Ascending aorta (tissue), 2 donors: ENCODE measurements around the gene BOLA3. TPM values are rescaled to one million over a fixed set of nuclear protein-coding genes. Genes with fewer than 3 reads are reported as not detected.
"Not testable (repeated sequence)": the region's sequence is repeated elsewhere in the genome, so short reads cannot be mapped to it uniquely, and the experiment has no call there.

Experiments
- DNase-seq, 2 donors: peaks; one replicate each; pipeline ENCODE4 v3.0.0-alpha.2; 2019; ENCODE audit warnings: low spot score in 2 of 2
- H3K27ac ChIP-seq, 2 donors: fragments of 200-600 bp; sonication (generic); one replicate each; pipeline ENCODE4 v1.5.1; 2016 to 2017; ENCODE audit warnings: mild to moderate bottlenecking in 1 of 2
- H3K27me3 ChIP-seq: fragments of 200-600 bp; sonication (generic); one replicate; pipeline ENCODE4 v1.5.1; 2017
- H3K36me3 ChIP-seq, 2 donors: fragments of 200-600 bp; sonication (generic); one replicate each; pipeline ENCODE4 v1.5.1; 2016
- H3K4me1 ChIP-seq, 2 donors: fragments of 200-600 bp; sonication (generic); one replicate each; pipeline ENCODE4 v1.5.1; 2016 to 2017; ENCODE audit warnings: mild to moderate bottlenecking in 1 of 2
- H3K4me3 ChIP-seq, 2 donors: fragments of 200-600 bp; sonication (generic); one replicate each; pipeline ENCODE4 v1.5.1; 2016 to 2017; ENCODE audit warnings: mild to moderate bottlenecking in 1 of 2
- H3K9me3 ChIP-seq, 2 donors: fragments of 200-600 bp; sonication (generic); one replicate each; pipeline ENCODE4 v1.5.1; 2016
- intact Hi-C: fragments of 100-400 bp; cut with DNase I; formaldehyde crosslinking; loops from one replicate; pipeline ENCODE4 v1.15.1; 2023
- total RNA-seq: library from RNA; depleted of rRNA; stranded (reverse); fragments of >200 nt; gene quantifications from one replicate; pipeline ENCODE4 v1.1.0, GENCODE V29; 2016
- TF ChIP-seq, protein P1 (sequence below), 3 experiments: fragments of 200-600 bp in 2 of 3; fragments of 450-650 bp in 1 of 3; sonication (generic) in 2 of 3; IDR thresholded peaks; one replicate each; pipeline ENCODE4 v1.5.1; 2016 to 2019; ENCODE audit warnings: antibody characterized with exemption in 3 of 3, mild to moderate bottlenecking in 1 of 3, moderate library complexity in 1 of 3

The BOLA3 gene
- total RNA-seq, 1 donor from 2014 or later = 47.3 TPM

DNA sequence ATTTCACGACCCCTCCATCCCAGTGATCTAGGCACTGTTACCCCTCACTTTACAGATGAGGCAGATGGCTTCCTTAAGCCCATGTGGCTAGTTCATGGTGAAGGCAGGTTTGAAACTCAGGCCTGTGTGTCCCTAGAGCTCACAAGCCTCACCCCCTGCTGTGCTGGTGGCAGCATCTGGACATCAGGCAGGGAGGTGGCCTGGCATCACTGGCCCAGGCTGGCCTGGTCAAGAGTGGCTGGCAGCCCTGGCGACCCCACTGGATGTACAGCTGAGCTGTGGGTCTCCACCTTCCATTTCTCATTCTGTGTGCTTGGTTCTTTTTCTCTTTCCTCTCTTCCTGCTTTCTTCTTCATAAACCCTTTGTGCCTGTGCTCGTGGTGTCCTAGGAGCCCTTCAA is 56.3 kb downstream of the BOLA3 start:
- peaks cover 27 to 63% of the 10 kb centered on the region in 2 donors for H3K36me3 ChIP-seq
- no peak overlapping the region for H3K27ac ChIP-seq
- H3K4me1 ChIP-seq = no peaks in the 10 kb centered on the region
- DNase-seq = no peak
- intact Hi-C loops = no loop called here
- no peaks in the 10 kb centered on the region for H3K27me3 ChIP-seq
- H3K9me3 ChIP-seq = no peaks in the 10 kb centered on the region
- H3K4me3 ChIP-seq = no peak overlapping the region
- TF ChIP-seq, protein P1, sequence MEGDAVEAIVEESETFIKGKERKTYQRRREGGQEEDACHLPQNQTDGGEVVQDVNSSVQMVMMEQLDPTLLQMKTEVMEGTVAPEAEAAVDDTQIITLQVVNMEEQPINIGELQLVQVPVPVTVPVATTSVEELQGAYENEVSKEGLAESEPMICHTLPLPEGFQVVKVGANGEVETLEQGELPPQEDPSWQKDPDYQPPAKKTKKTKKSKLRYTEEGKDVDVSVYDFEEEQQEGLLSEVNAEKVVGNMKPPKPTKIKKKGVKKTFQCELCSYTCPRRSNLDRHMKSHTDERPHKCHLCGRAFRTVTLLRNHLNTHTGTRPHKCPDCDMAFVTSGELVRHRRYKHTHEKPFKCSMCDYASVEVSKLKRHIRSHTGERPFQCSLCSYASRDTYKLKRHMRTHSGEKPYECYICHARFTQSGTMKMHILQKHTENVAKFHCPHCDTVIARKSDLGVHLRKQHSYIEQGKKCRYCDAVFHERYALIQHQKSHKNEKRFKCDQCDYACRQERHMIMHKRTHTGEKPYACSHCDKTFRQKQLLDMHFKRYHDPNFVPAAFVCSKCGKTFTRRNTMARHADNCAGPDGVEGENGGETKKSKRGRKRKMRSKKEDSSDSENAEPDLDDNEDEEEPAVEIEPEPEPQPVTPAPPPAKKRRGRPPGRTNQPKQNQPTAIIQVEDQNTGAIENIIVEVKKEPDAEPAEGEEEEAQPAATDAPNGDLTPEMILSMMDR (IDR thresholded peaks at IDR 0.05) = no peak

DNA sequence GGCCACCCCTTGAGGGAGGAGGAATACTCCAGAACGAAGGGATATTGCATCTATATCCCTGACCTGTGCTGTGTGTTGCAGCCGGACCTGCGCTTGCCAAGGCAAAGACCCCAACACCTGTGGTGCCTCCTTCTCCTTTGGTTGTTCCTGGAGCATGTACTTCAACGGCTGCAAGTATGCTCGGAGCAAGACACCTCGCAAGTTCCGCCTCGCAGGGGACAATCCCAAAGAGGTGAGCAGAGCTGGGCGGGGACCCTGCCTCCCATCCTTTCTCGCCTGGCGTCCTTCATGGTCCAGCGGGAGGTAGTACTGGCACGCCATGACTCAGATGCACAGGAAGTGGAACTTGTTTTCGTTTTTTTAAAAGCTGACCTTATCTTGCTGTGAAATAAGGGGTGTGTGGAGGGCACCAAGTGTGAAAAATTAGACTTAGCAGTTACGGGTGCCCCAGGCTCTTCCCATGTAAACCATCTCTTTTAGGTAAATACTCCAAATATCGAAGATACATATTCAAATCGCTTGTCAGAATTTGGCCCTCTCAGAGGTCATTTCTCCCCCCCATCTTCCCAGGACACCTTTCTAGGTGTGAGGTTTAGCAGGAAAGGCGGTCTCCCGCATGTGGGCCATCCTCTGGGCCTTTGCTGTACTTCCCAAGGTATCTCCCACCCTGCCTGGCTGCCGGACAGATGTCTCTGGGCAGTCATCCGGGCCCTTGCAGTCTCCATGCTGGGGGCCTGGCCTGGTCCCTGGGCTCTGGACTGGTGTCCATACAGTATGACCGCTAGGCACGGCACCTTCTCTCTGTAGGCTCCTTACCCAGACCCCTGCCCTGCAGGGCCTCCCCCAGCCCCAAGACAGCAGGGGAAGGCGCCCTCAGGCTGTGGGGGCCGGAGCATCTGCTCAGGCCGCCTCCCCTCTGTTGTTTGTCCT is 57.6 kb downstream of the BOLA3 start:
- Histone ChIP-seq H3K27me3 (no peaks in the 10 kb centered on the region), H3K27ac (no peak overlapping the region), H3K4me1 (no peaks in the 10 kb centered on the region), H3K9me3 (no peaks in the 10 kb centered on the region), H3K36me3 (peaks cover 26 to 56% of the 10 kb centered on the region in 2 donors), H3K4me3 (no peak overlapping the region)
- intact Hi-C loops = no loop called here
- TF ChIP-seq, protein P1 (IDR thresholded peaks at IDR 0.05) = no peak
- DNase-seq = no peak

DNA sequence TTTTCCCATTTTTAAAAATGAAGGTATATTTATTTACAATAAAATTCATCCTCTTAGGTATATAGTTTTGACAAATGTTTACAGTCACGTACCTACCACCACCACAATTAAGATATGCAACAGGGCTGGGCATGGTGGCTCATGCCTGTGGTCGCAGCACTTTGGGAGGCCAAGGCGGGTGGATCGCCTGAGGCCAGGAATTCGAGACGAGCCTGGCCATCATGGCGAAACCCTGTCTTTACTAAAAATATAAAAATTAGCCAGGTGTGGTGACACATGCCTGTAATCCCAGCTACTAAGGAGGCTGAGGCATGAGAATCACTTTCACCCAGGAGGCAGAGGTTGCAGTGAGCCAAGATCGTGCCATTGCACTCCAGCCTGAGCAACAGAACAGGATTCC is 59.0 kb downstream of the BOLA3 start:
- H3K27me3 ChIP-seq, H3K4me3 ChIP-seq, H3K4me1 ChIP-seq, H3K9me3 ChIP-seq, intact Hi-C loops, H3K27ac ChIP-seq, DNase-seq: not testable (repeated sequence)
- H3K36me3 ChIP-seq = peaks cover 23 to 46% of the 10 kb centered on the region in 2 donors

DNA sequence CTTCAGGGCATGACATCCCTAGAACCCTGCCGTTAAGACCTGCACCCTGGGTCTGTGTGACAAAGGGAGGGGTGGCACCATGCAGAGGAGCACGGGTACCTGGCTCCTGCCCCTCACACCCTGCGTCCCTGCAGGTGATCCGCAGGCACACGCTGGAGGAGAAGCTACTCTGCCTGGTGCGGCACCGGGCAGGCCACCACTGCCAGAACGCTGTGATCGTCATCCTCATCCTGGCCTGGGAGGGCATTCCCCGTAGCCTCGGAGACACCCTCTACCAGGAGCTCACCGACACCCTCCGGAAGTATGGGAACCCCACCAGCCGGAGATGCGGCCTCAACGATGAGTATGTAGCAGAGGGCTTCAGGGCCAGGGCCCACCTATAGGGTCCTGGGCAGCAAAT is 60.0 kb downstream of the BOLA3 start:
- intact Hi-C loops = no loop called here

DNA sequence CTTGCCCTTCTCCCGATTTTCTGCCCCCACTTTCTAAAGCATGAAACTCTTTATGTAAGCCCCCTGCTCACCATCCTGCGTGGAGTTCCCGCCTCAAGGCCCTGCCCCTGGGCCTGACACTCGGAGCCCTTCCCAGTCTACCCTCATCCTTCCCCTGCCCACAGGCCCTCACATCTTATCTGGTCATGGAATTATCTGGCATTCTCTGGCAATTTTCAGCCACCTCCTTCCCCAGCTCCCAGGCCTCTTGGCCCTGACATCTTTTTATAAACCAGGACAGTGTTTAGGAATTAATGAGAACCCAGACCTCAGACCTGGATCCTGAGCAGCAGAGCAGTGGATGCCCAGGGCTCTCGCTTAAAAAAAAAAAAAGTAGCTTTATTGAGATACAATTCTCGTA is 61.7 kb downstream of the BOLA3 start:
- TF ChIP-seq, protein P1 (IDR thresholded peaks at IDR 0.05) = no peak
- Histone ChIP-seq H3K4me3 (no peak overlapping the region), H3K36me3 (peaks cover 19 to 28% of the 10 kb centered on the region in 2 donors), H3K27me3 (no peaks in the 10 kb centered on the region), H3K27ac (no peak overlapping the region), H3K4me1 (no peaks in the 10 kb centered on the region), H3K9me3 (no peaks in the 10 kb centered on the region)
- no peak for DNase-seq
- intact Hi-C loops = no loop called here

More for the DNA sequence above, 60.0 kb downstream of the BOLA3 start:
- Histone ChIP-seq H3K4me1 (no peaks in the 10 kb centered on the region), H3K27ac (no peak overlapping the region), H3K27me3 (no peaks in the 10 kb centered on the region), H3K9me3 (no peaks in the 10 kb centered on the region), H3K36me3 (peaks cover 19 to 37% of the 10 kb centered on the region in 2 donors), H3K4me3 (no peak overlapping the region)
- DNase-seq = no peak
- TF ChIP-seq, protein P1 (IDR thresholded peaks at IDR 0.05) = no peak

Other genes with a start within 250 kb of the BOLA3 start
- gene DGUOK, start 221.0 kb downstream of the BOLA3 start, total RNA-seq = 79.7 TPM
- 22.7 TPM for gene TET3, start 163.0 kb downstream of the BOLA3 start, total RNA-seq
- gene MOB1A, start 31.0 kb upstream of the BOLA3 start, total RNA-seq = 56.8 TPM
- 31.7 TPM for gene MTHFD2, start 50.7 kb upstream of the BOLA3 start, total RNA-seq
- 0.11 TPM for gene SLC4A5, start 195.5 kb upstream of the BOLA3 start, total RNA-seq
- gene DCTN1, start 232.4 kb upstream of the BOLA3 start, total RNA-seq = 152 TPM